Ishikawa (cell line): ENCODE results near the gene TIE1.

Experiments
- CEBPB ChIP-seq: IDR thresholded peaks from 2 replicates; pipeline ENCODE4 v1.6.1; 2012
- NFIC ChIP-seq: IDR thresholded peaks from 2 replicates; pipeline ENCODE4 v1.6.1; 2012
- RAD21 ChIP-seq: IDR thresholded peaks from 2 replicates; pipeline ENCODE4 v1.6.1; 2012; ENCODE audit warnings: low read depth
- YY1 ChIP-seq: IDR thresholded peaks from 2 replicates; pipeline ENCODE4 v1.6.1; 2012; ENCODE audit warnings: low read depth
- TF ChIP-seq, protein P1 (sequence below): IDR thresholded peaks from 2 replicates; pipeline ENCODE4 v1.6.1; 2012

DNA sequence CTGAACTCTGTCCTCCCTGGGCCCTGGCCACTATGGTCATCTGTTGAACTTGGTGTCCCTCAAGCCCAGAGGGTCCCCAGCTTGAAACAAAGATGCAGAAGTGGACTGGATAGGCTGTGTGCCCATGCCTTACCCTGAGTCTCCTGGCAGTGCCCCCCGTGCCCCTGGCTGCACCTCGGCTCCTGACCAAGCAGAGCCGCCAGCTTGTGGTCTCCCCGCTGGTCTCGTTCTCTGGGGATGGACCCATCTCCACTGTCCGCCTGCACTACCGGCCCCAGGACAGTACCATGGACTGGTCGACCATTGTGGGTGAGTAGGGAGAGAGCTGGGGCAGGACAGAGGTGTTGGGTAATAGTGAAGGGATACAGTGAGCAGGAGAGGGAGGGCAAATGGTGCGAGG is 10.7 kb downstream of the TIE1 start:
- TF ChIP-seq, protein P1, sequence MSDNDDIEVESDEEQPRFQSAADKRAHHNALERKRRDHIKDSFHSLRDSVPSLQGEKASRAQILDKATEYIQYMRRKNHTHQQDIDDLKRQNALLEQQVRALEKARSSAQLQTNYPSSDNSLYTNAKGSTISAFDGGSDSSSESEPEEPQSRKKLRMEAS = no peak
- TF ChIP-seq RAD21 = no peak
- TF ChIP-seq YY1 = no peak
- TF ChIP-seq CEBPB = no peak
- TF ChIP-seq NFIC = no peak
